T-helper 22 cell (primary cell): ENCODE measurements around the gene TMEM135.

ENCODE experiments used
- DNase-seq: peaks from one replicate; pipeline ENCODE4 v3.0.0-alpha.2; 2020; ENCODE audit warnings: low read depth

Gene TMEM135

DNA sequence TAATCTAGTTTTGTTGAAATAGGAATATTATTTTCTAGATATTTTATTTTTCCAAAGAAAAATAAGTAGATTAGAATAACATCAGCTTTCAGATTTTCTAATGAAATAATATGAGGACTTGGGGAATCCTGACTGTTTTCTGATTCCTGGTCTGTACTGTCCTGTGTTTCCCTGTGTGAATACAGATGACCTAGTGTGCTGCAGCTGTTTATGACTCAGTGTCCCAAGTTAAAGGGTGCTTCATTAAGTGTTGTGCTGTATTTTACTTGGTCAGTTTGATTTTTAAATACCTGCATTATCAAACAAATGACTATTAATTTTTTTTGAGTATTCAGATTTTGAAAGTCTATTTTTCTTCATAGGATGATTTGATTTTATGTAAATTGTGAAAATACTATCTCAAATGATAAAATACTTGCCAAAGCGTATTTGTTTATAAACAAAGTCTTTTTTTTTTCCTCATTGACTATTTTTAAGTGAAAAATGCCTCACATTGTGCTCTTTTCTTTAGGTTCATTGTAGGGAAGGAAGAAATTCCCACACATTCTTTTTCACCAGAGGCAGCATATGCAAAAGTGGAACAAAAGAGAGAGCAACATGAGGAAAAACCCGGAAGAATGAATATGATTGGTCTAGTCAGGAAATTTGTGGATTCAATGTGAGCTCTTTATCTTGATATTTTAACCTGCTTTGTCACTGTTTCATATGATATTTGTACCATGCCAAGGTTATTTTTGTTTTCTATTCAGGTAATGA, 264.2 kb downstream of the TMEM135 start:
- no peak for DNase-seq

DNA sequence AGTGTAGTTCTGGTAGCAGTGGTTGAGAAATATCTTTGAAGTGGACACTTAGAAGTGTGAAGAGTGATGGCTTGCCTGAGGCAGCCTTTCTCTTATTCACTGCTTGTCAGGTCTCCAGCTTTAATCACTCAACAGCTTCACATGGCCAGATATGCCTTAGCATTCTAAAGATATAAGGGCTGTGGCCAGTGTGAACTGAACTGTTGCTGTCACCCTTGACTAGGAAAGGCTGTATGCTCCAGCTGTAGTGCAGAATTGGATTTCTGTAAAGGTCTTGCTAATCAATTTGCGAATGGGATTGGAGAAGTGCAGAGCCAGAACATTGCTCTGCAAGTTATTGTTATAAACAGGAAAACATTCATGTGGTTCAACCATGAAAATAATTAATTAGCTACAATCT, 266.7 kb downstream of the TMEM135 start:
- no peak for DNase-seq

DNA sequence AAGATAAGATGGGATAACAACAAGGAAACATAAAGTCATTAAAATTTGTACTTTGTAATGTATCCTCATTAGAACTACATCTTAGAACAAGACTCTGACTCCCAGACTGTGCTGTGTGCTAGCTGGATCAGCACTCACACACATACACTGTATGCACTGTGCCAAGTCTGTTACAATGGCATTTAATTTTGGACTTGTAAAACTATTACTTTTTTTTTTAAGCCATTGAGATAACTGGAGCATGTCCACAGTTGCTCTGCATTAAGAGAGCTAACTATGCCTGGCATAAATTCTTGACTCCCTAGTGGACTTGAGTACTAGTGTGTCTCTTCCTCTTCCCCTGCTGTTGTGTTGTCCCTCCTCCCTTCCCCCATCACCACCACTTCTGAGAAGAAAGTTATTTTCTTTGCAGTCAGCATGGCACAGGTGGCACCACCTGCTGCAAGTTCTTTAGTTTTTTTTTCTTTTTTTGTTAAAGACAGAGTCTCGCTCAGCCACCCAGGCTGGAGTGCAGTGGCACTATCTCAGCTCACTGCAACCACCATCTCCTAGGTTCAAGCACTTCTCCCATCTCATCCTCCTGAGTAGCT, 268.6 kb downstream of the TMEM135 start:
- DNase-seq, result no peak

DNA sequence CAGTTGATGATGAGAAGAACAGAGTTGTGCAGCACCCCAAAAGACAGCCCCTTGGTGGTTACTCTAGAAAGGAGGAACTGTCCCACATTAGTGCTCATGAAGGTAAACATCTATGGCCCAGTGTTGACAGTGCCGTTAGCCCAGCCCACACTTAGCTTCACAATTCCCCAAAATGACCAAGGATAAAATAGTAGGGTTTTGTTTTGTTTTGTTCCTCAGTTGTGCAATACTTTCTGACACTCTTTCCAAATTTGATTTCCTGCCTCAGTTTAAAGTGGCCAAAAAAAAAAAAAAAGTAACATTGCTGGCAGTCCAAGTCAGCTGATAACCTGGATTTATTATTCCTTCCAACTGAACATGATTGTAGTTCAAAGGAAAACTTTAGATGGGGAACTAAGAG, 269.4 kb downstream of the TMEM135 start:
- no peak for DNase-seq

DNA sequence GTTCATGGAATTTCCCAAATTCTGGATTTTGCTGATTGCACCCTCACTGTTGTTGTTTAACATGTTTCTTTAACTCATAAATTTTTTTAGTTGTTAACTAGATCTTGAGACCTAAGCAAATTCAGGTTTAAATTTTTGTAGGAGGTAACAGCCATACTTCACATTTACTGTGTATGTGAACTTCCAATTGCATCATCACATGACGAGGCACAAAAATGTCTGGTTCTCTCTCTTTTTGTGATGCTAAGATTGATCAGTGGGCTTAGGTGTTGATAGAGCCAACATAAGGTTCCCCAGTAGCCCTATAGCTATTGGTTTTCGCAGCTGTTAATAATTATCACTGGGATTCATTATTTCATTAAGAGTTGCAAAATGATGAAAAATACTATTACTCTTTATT, 277.5 kb downstream of the TMEM135 start:
- no peak for DNase-seq

DNA sequence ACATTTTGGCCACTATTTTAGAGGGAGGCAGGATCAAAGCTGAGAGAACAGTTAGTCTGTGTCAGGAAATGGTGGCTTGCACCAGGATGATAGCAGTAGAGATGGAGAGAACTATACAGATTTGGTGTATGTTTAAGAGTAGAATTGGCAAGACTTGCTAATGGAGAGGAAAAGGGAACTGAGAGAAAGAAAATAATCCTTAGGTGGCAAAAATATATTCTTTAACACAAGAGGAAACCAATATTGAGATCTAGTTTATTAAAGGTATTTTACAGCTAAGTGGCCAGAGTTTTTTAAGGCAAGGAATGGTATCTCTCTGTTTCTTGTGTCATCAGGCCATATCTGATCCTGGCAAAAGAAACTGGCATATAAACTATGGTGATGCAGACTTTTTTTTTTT, 278.8 kb downstream of the TMEM135 start:
- DNase-seq, result no peak

DNA sequence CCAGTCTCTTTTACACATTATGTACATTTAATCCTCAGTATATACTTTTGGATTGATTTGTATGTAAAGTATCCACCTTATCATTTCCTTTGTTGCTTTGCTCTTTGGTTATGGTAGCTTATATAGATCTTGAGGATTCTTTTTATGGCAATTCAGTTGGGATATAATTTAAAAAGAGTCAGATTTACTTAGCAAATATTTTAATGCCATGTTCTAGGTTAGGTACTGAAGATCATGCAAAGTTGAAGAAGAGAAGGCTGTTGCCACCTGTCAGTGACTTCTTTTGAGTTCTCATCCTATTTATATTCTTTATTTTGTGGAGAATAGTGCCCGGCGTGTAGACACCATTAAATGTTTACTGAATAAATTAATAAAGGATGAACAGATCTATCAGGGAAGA, 279.7 kb downstream of the TMEM135 start:
- DNase-seq, result no peak

DNA sequence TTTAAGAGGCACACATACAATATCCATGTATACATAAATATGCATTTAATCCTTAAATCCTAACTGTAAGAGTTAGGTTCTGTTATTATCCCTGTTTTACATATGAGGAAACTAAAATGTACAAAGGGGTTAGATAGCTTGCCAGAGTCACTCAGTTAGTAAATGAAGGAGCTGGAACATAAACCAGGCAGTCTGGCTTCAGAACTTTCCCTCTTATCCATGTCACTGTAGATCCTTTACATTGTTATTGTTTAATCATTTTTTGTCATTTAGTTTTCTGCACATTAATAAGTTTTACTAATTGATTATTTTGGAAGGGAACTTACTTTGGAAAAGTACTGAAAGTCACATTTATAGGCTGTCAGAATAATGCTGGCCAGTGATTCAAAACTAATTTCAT, 282.4 kb downstream of the TMEM135 start:
- DNase-seq, result no peak

DNA sequence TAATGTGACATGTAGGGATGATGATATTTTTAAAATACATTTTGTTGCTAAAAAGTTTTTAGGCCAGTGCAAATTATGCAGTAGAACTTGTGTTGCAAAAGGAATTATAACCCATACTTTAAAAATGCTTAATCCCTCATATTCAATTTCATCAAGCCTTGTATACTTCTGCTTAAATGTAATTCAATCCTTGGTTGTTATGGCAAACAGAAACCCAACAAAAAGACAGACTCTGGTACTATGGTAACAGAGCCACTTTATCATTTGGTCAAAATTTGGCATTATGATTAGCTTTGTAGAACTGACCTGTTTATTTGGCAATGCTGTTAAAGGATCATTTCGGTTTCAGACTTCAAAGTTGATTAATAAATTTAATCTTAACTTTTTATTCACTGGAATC, 284.8 kb downstream of the TMEM135 start:
- no peak for DNase-seq

DNA sequence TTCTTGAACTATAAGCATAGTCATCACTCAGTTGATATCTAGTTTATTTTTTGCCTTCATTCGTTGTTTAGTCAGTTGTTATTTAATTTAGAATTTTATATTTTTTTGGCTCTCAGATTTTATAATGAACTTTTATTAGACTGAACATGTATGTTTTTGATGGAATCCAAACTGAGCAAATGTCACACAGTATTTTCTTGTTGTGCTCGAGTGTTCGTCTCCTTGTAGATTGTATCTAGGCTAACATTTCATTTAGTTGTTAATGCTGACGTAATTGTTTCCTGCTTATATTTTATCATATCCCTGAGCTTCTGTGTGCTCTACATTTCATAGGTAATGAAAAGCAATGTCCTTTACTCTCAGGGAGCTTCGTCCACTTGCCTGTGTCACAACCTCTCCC, 286.2 kb downstream of the TMEM135 start:
- no peak for DNase-seq

DNA sequence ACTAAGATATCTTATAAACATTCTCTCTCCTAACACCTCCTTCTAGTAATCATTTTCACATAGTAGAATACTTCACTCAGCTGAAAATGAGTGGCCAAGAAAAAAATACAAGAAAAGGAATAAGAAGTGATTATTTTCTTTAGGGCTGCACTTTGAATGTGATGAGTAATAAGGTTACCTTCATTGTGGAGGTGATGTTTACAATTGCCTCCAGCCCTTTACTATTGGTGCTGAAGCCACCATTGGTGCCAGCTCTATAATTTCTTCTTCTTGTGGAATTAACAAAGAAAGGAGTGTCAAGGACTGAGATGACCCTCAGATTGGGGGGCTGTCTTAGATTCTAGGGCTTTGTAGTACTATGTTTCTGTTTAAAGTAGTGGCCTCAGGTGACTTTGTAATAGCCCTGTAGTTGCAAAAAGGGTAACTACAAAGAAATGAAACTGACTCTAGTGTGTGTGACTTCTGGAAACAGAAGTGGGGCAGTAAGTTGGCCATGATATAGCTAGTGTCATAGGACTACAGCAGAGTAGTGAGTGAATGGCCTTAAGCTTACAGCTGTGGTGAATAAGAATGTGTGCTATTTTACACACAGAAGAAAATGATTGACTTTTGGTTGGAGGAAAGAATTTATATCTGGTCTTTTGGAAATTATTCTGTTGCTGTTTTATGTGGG, 287.2 kb downstream of the TMEM135 start:
- no peak for DNase-seq

DNA sequence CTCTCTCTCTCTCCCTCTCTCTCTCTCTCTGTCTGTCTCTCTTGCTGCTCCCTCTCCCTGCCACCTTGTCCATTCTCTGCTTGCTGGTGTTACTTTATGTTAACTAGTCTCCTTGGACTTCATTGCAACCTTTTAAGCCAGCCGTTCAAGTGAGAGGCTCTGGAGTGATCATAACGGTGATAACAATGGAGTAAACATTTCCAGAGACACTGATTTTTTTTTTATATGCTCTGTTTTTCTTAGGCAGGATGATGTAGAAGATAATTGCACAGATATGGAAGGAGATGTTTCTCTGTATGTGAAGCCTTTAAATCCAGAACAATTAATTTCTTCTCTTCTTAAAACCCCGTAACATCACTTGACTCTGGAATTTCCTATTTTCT, 287.7 kb downstream of the TMEM135 start:
- no peak for DNase-seq

DNA sequence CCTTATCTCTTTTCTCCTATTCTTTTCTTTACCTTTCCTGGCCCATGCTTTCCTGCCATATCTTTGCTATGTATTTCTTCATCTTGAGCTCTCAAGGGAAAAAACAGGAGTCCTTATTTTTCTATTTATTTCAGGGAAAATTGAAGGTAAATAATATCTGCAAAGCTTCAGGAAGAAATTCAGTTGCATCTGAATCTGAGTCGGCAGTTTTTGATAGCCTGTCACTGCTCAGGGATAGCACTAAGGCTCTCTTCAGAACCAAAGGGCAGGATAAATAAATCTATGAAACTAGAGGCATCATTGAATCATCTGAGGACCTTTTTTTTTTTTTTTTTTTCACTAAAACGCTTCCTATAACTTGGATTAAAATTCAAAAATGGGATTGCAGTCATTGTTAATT, 288.9 kb downstream of the TMEM135 start:
- no peak for DNase-seq

DNA sequence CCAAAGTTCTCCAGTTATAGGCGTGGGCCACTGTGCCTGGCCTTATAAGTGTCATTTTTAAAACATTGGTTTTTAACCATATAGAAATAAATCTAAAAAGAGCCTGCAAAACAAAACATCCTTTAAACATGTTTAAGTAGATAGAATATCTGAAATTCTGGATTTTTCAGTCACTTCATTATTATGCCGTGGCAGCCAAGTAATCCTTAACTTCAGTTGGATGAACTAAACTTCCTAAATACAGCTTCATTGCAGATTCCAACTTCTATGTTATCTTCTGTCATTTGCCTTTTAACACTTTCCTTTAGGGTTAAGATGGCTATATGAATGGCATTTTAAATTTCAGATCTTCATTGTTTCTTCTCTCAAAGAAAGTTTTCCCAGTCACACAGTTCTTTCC, 291.4 kb downstream of the TMEM135 start:
- DNase-seq, result no peak

DNA sequence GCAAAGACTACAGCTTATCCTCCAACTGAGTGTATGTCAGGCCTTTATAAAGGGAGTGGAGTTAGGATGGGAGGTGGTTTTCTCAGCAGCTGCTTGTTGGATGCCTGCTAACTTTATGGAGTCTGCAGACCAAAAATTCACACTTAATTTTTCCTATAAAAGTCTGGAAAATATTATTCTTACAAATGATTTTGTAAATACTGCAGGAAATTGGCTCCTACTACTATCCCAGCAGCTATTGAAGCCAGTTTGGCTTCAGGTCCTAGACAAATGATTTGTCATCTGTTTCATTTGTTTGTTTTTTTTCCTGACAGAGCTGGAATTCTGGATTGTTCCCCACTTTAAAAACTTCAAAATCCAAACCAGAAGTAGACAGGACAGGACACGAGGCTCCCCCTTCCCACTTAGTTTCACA, 292.5 kb downstream of the TMEM135 start:
- no peak for DNase-seq

DNA sequence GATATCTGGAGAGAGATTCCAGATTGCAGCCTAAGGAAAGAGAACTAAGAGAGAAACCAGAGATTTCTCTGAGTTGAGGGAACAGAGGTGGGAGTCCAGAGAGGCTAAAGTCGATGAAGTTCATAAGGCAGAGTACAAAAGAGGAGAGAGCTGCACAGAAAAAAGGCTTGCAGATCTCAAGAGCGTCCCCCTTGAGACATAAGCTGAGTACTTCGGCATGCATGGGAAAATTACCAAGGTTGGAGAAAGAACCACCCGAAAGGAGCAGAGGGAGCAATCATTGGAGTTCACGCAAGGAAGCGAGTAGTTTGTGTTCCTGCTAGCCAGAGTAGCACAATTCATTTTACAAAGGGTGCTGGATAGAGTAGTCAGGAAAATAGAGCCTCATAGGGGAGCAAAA, 293.5 kb downstream of the TMEM135 start:
- DNase-seq, result no peak

DNA sequence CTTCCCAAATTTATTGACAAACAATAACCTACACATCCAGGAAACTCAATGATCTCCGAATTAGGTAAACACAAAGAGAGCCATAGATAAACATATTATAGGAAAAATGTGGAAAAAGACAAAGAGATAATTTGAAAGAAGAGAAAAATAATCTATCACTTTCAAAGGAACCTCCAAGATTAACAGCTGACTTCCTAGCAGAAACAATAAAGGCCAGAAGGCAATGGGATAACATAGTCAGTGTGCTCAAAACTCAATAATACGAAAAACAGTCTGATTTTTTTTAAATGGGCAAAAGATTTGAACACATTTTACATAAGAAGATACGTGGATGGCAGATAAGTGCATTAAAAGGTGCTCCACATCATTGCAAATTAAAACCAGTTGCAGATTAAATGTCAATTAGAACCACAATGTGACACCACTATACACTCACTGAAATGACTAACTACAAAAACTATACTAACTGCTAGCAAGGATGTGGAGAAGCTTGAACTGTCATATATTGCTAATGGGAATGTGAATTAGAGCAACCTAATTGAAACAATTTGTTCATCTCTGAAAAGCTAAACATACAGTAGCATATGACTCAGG, 300.4 kb downstream of the TMEM135 start:
- no peak for DNase-seq

DNA sequence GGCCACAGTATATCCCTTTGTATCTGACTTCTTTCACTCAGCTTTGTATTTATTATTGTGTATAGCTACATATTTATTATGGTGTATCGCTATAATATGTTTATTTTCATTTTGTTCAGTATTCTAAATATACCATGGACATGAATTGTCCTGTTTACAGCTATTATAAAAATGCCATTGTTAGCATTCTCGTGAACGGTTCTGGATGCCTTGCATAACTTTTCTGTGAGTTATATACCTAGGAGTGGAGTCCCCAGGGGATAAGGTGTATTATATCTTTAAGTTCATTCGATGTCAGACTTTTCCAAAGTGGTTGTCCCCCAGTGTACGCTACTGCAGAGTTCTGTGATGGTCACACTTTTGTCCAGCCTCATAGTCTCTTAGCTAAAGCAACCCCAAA, 301.7 kb downstream of the TMEM135 start:
- DNase-seq, result no peak

DNA sequence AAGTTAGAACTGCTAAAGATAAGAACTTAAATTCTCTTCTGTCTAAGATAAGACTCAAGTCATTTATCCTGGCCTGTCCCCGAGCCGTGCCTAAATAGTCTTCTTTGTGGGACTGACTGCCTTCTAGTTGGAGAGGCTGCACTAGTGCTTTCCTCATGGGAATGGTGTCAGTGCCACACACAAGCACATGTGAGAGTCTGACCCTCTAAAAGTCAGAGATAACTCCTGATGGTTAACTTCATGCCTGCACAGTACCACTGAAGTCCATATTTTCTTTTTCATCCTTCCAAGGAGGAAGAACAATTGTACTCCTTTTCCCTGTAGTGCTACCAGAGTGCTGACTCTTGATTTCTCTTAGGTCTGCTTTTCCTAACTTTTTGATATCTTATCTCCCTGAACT, 309.7 kb downstream of the TMEM135 start:
- no peak for DNase-seq

DNA sequence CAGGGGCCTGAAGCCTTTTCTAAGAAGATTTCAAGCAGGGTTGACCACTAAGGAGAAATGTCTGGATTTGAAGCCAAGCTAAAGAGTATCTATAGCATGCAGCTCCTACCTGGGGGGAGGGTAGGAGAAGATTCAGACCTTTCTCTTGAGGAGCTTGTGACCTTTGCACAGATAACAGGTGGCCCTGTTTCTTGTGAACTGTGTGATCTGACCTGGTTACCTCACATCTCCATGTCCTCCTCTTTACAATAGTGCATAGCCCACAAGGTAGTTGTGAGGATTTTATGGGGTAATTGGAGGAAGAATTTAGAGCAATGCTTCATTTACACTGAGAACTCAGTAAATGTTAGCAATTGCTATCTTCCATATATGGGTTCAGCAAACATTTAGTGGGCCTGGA, 310.1 kb downstream of the TMEM135 start:
- no peak for DNase-seq

DNA sequence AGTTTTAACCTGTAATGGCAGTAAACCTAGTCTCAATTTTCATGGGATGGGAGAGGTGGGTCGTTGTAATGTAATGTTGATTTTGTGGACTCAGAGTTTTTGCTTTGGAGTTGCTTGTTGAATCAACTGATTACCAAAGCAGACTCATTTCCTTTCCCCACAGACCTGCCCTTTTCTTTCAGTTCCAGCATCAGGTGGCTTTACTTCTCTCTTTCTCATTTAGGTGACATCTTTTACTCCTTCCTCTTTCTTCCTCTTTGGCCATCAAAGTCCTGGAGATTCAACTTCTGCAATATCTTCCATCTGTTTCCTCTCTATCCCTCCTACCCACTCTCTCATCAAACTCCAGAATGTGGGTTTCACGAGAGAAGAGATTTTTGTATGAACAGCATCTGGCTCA, 313.9 kb downstream of the TMEM135 start:
- no peak for DNase-seq

DNA sequence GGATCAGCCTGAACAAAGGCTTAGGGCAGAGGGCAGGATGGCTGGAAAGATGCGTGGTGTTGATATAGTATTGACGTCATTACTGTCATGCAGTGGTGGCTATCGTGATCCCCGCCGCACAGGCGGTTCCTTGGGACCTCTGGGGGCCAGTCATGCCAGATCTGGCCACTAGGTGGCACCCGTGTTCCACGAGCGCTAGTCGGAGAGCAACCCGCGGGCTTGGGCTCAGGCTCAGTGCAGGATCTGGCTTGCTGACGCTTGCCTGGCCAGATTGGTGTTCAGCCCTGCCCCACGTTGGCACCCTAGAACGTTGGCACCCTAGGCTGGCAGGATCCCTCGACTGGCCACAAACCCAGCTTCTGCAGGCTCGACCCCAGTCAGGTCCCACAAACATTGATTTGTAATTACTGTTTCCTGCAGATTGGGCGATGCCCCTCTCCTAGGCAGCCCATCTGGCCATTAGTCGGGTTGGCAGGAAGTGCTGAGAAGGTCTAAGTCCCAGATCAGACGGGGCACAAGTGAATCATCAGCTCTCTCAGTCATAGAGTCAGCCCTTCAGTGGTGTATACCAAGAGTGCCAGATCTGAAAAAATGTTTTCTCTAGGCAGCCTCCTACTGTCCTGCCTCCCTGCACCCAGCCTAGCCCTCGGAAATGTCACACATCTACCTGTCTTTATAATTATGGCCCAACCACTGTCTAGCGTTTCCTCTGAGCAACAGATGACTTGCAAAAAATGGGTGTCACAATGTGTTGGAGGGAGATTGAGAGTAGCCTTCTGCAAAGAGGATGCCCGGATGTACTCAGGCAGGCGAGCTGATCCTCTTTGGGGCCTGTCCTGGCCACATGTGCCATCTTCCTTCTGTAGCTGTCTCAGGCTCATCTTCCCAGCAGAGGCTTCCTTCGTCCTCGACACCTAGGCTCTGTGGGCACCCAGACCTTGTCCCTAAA, 315.3 kb downstream of the TMEM135 start:
- peak; percentile 31 for DNase-seq
